ENCODE results near the gene TSSK6.

TSSK6 gene

GRCh38 chr19:19517235-19517619 lies 1.9 kb upstream of the TSSK6 start:
- TF ChIP-seq FOXM1 (IDR thresholded peaks at IDR 0.05; ENCODE audit: borderline replicate concordance, low read depth) = no peak
- TF ChIP-seq, protein P1, sequence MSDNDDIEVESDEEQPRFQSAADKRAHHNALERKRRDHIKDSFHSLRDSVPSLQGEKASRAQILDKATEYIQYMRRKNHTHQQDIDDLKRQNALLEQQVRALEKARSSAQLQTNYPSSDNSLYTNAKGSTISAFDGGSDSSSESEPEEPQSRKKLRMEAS (IDR thresholded peaks at IDR 0.05) = no peak
- TF ChIP-seq RAD21 (IDR thresholded peaks at IDR 0.05; ENCODE audit: low read depth) = no peak
- TF ChIP-seq EGR1 (IDR thresholded peaks at IDR 0.05) = no peak
- no peak for TF ChIP-seq REST (IDR thresholded peaks at IDR 0.05; ENCODE audit: low read depth)
- no peak for TF ChIP-seq TCF12 (IDR thresholded peaks at IDR 0.05; ENCODE audit: low read depth)
- TF ChIP-seq YY1 (IDR thresholded peaks at IDR 0.05; ENCODE audit: low read depth) = no peak
- no peak for TF ChIP-seq CREB1 (IDR thresholded peaks at IDR 0.05; ENCODE audit: low read depth)

DNA sequence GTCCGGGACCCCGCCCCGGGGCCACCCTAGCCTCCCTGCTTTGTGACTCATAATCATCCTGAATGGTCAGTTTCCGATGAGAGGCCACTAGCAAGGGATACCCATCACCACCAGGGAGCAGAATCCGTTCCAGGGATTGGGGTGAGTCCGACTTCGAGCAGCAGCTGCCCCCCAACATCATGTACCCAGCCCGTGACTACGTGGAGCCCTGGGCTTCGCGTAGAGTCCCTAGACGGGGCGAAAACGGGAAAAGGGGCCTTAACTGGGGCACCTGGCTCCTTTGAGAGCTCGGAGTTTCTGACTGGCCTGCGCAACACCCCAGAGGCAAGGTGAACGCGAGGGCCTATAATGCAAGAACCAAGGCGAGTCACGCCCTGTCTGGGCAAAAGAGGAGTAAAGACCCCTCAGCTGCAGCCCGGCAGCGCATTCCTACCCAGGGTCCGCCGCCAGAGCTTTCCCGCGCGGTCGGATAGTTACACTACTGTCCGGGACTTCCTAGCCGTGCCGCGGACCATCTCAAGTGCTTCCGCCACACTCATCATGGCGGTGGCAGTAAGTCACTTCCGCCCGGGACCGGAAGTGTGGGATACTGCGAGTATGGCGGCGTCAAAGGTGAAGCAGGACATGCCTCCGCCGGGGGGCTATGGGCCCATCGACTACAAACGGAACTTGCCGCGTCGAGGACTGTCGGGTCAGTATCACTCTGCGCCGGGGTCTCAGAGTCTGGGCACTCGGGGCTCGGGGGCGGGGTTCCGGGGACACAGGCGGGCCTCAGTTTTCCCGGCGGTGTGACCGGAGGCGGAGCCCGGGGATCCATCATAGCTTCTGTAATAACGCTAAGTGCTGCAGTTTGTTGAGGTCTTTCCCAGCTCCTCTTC lies 533 bp upstream of the TSSK6 start, which contains the start of gene NDUFA13:
Gene NDUFA13 (plus strand): TSS at position 584 of the 878 bp plus-strand sequence. CDS start 14 bp downstream, at position 598.
- TF ChIP-seq USF1 (IDR thresholded peaks at IDR 0.05) (peak; percentile 8; the same call in 1 of the 2 replicates), REST (IDR thresholded peaks at IDR 0.05; ENCODE audit: low read depth) (no peak), RAD21 (IDR thresholded peaks at IDR 0.05; ENCODE audit: low read depth) (no peak), CEBPB (IDR thresholded peaks at IDR 0.05) (no peak), YY1 (IDR thresholded peaks at IDR 0.05; ENCODE audit: low read depth) (peak; percentile 100), FOXM1 (IDR thresholded peaks at IDR 0.05; ENCODE audit: borderline replicate concordance, low read depth) (no peak), NFIC (IDR thresholded peaks at IDR 0.05) (no peak), ZBTB7A (IDR thresholded peaks at IDR 0.05; ENCODE audit: low read depth) (no peak), TCF12 (IDR thresholded peaks at IDR 0.05; ENCODE audit: low read depth) (peak; percentile 56; the same call in 1 of the 2 replicates), CREB1 (IDR thresholded peaks at IDR 0.05; ENCODE audit: low read depth) (0 out of 2 replicates have a peak, but pooled peaks have one; percentile 43), TEAD4 (IDR thresholded peaks at IDR 0.05) (peak; percentile 16; the same call in 1 of the 2 replicates), EP300 (IDR thresholded peaks at IDR 0.05; ENCODE audit: borderline replicate concordance) (no peak), TAF1 (IDR thresholded peaks at IDR 0.05; ENCODE audit: low read depth) (peak; percentile 96), EGR1 (IDR thresholded peaks at IDR 0.05) (peak; percentile 85; the same call in 1 of the 2 replicates)
- TF ChIP-seq, protein P1 (IDR thresholded peaks at IDR 0.05) = peak; percentile 76; the same call in 1 of the 2 replicates

DNA sequence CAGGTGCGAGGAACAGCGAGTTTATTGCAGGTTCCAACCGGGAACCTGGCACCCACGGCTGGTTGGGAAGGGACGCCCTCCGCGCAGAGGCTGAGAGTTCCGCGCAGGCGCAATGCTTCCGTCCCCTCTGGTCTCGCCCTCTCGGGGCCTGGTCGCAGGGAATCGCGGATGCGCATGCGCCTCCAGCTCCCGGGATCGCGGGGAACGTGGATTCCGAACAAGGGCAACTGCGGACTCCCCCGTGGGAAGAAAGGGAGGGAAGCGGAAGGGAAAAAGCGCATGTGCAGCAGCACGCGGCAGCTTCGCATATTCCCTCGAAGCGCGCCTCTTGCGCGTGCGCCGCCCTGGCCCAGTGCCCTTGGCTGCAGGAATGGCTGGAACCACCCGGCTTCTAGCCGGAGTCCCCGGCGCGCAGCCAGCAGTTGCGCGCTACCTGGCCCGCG lies 1.1 kb downstream of the TSSK6 start:
- no peak for TF ChIP-seq TAF1 (IDR thresholded peaks at IDR 0.05; ENCODE audit: low read depth)
- no peak for TF ChIP-seq RAD21 (IDR thresholded peaks at IDR 0.05; ENCODE audit: low read depth)
- no peak for TF ChIP-seq EGR1 (IDR thresholded peaks at IDR 0.05)
- TF ChIP-seq FOXM1 (IDR thresholded peaks at IDR 0.05; ENCODE audit: borderline replicate concordance, low read depth) = no peak
- TF ChIP-seq USF1 (IDR thresholded peaks at IDR 0.05) = no peak
- TF ChIP-seq YY1 (IDR thresholded peaks at IDR 0.05; ENCODE audit: low read depth) = no peak
- TF ChIP-seq, protein P1 (IDR thresholded peaks at IDR 0.05) = no peak
- TF ChIP-seq ZBTB7A (IDR thresholded peaks at IDR 0.05; ENCODE audit: low read depth) = no peak
- no peak for TF ChIP-seq REST (IDR thresholded peaks at IDR 0.05; ENCODE audit: low read depth)
- TF ChIP-seq CREB1 (IDR thresholded peaks at IDR 0.05; ENCODE audit: low read depth) = no peak
- no peak for TF ChIP-seq TEAD4 (IDR thresholded peaks at IDR 0.05)
- TF ChIP-seq CEBPB (IDR thresholded peaks at IDR 0.05) = no peak
- TF ChIP-seq NFIC (IDR thresholded peaks at IDR 0.05) = no peak
- TF ChIP-seq TCF12 (IDR thresholded peaks at IDR 0.05; ENCODE audit: low read depth) = no peak
- no peak for TF ChIP-seq EP300 (IDR thresholded peaks at IDR 0.05; ENCODE audit: borderline replicate concordance)

Measured in Ishikawa (cell line).